Measurements from ENCODE around the gene ALDH1A2. TPM values are rescaled to one million over a fixed set of nuclear protein-coding genes. Genes with fewer than 3 reads are reported as not detected.

ALDH1A2 gene
- total RNA-seq, 4 donors from 2014 or later = 7.5 to 16.5 (median 11.5) TPM

DNA sequence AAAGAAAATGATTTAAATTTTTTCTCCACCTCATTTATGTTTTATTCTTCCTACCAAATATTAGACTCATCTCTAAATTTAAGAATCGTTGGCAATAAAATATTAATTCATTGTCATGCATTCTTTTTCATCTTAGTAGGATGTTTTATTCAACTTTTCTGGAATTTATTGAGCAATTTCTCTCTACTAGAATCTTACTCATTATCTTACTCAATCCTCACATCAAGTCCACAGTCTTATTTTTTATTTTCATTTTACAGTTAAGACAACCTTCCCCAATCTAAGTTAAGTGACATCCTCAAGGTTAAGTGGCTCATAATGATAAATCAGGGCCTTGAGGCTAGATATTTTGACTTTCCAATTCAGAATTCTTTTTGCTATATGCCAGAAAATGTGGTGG lies 15.9 kb upstream of the ALDH1A2 start:
- TF ChIP-seq, protein P1, sequence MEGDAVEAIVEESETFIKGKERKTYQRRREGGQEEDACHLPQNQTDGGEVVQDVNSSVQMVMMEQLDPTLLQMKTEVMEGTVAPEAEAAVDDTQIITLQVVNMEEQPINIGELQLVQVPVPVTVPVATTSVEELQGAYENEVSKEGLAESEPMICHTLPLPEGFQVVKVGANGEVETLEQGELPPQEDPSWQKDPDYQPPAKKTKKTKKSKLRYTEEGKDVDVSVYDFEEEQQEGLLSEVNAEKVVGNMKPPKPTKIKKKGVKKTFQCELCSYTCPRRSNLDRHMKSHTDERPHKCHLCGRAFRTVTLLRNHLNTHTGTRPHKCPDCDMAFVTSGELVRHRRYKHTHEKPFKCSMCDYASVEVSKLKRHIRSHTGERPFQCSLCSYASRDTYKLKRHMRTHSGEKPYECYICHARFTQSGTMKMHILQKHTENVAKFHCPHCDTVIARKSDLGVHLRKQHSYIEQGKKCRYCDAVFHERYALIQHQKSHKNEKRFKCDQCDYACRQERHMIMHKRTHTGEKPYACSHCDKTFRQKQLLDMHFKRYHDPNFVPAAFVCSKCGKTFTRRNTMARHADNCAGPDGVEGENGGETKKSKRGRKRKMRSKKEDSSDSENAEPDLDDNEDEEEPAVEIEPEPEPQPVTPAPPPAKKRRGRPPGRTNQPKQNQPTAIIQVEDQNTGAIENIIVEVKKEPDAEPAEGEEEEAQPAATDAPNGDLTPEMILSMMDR (IDR thresholded peaks at IDR 0.05; ENCODE audit: low read depth) = no peak

DNA sequence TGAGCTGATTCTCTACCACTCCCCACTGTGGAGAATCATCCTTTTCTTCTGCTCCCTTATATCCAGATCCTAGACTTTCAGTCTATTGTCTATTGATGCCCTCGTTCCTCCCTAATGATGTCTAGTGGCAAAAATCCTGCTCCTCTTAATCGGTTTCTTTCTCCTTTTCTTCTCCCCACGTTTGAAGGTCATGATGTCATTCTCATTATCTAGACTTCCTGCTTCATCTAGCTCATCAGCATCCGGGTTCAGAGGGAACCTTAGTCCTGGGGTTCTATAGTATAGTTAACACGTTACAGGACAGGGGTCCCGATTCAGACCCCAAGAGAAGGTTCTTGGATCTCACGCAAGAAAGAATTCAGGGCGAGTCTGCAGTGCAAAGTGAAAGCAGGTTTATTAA lies 14.9 kb upstream of the ALDH1A2 start:
- TF ChIP-seq, protein P1 (IDR thresholded peaks at IDR 0.05; ENCODE audit: low read depth) = no peak

DNA sequence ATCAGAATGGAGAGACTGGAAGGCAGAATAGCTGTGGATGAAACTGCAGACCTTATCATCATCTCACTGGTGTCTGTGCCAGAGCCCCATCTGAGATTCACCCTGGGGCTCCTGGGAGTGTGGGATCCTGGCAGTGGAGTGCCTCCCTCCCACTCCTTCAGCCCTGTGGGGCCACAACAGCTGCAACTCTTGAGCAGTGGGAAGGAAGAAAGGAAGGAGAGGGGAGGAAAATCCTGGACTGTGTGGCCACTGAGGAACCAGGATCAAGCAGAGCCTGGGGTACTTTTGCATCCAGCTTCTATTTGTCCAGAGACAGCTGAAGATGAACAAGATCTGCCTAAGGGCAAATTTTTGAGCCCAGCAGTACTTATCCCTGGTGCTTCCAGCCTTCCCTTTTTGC lies 13.1 kb upstream of the ALDH1A2 start:
- TF ChIP-seq, protein P1 (IDR thresholded peaks at IDR 0.05; ENCODE audit: low read depth) = no peak

DNA sequence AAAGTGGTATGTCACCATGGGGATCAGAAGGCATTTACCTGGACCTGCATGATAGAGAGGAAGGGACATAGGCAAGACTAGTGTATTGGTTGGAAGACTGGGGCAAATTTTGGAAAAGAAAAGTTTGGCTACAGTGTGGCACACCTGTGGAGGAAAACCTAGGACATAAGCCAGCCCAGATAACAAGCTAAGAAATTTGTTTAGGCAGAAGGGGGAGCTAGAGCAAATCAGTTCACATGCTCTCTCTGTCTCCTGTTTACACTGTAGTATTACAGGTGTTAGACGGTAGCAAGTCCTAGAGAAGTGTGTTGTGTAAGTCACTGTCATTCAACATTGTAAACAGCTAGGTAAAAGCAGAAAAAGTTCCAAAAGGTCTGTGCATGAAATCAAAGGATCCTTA lies 11.9 kb upstream of the ALDH1A2 start:
- TF ChIP-seq, protein P1 (IDR thresholded peaks at IDR 0.05; ENCODE audit: low read depth) = no peak

DNA sequence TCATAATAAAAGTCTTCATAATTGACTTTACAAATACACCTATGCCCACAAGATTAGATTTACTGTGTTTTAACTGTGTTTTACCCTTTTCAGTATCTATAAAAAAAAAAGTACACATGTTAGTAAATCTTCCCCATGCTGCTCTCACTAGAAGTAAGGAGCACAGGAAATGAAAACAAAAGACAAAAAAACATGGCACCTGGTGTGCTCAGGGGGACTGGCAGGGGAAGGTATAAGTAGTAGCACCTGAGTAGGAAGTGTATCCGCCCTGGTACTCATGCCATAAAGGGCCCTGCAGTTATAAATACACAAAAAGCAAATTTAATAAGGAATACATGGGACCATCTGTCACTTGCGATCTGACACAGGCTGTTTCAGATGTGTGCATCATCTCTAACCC lies 8.9 kb upstream of the ALDH1A2 start:
- TF ChIP-seq, protein P1 (IDR thresholded peaks at IDR 0.05; ENCODE audit: low read depth) = no peak

DNA sequence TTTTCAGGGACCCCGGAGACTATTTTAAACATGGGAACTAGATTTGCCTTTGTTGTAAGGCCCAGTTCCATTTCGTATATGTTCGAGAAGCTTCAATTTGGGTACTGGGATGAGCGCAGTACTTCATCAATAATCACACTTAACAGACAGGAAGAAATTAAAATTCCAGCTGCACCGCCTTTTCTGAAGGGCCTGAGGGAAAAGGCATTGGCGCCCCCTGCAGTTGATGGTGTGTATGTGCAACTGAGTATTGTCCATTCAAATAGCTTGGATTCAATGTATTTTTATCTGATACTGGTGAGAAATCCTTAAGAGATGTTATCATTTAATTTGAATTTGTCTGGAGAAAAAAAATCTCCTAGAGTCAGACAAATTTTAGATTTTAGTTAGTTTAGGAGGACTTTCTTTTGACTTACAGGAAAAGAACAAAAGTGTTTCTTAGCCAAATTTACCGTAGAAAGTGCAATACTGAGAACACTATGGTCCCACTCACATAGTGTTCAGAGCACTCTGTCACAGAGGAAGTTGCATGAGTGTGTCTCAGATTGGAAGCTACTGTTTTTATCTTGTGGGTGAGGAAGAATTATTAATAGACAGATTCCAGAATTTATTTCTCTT lies 5.4 kb upstream of the ALDH1A2 start:
- TF ChIP-seq, protein P1 (IDR thresholded peaks at IDR 0.05; ENCODE audit: low read depth) = no peak

DNA sequence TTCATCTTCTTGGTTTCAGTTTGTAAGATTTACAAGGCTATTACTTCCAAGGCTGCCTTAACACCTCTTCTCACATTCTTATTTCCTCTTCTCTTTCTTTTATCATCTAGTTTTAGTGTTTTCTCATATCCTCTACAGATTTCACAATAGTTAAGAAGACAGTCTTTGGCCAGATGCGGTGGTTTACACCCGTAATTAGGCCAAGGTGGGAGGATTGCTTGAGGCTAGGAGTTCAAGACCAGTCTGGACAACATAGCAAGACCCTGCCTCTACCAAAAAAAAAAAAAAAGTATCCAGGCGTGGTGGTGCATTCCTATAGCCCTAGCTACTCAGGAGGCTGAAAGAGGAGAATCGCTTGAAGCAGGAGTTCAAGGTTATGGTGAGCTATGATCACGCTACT lies 3.5 kb upstream of the ALDH1A2 start:
- TF ChIP-seq, protein P1 (IDR thresholded peaks at IDR 0.05; ENCODE audit: low read depth) = no peak

All from subcutaneous adipose tissue (tissue), 4 donors.